ENCODE results near the gene REXO5.
"Not testable (repeated sequence)": the region's sequence is repeated elsewhere in the genome, so short reads cannot be mapped to it uniquely, and the experiment has no call there.

Gene REXO5

GRCh38 chr16:20803192-20803560 lies 3.2 kb upstream of the REXO5 start:
- DNase-seq (ENCODE audit: low spot score) = no peak

GRCh38 chr16:20803561-20804214 lies 2.6 kb upstream of the REXO5 start:
- DNase-seq (ENCODE audit: low spot score) = no peak

DNA sequence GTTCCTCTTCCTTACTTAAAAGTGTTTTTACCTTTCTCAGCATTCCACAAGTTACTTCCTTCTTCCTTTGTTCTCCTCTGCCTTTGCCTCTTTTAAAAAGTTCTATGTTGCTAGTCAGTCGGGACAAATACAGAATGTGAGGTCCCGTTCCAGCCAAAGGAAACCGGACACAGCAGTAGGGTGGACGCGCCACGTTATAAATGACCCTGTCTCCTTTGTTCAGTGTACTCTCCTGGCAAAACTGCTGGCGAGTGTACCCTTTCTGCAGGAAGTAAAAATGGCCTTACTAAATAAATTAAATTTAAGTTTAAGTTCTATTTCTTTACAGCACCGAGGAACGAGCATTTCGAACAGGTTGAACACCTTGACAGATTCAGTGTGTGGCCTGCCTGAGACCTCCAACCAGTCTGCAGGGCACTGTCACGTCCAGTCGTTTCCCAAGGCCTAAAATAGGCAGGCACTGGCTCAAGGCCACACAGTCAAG lies 601 bp upstream of the REXO5 start:
- not testable (repeated sequence) for DNase-seq (ENCODE audit: low spot score)

- no peak for DNase-seq (ENCODE audit: low spot score)
Observed at GRCh38 chr16:20807862-20808261, 1.5 kb downstream of the REXO5 start.

DNA sequence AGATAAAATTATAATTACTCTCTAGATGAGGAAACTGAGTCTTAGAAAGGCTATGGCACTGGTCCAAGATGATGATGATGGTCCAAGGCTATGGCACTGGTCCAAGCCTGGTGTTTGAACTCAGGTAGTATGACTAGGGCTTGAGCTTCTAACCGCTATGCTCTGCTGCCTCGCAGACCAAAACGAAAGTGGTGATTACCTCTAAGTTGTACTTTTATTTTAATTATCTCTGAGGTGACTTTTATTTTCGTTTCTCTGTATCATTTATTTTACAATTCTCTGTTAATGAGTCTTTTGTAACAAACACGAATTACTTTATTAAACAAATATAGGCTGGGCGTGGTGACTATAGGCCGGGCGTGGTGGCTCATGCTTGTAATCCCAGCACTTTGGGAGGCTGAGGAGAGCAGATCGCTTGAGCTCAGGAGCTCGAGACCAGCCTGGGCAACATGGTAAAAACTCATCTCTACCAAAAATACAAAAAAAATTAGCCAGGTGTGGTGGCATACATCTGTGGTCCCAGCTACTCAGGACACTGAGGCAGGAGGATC lies 5.6 kb downstream of the REXO5 start:
- no peak for DNase-seq (ENCODE audit: low spot score)

DNA sequence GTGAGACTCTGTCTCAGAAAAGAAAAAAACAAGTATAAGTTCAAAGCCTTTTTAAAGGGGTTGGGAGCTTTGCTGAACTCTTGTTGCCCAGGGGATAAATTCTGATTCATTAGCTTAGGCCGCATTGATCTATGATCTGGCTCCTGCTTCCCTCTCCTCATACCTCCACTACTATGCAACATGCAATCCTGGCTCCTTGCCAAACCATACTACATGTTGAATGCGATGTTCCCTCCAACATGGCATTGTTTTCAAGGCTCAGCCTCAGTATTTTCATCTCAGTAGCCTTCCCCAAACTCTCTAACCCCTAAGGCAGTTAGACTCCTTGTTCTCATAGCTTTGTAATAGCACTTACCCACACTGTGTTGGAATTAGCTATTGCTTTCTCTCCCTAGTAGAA lies 6.2 kb downstream of the REXO5 start:
- no peak for DNase-seq (ENCODE audit: low spot score)

DNA sequence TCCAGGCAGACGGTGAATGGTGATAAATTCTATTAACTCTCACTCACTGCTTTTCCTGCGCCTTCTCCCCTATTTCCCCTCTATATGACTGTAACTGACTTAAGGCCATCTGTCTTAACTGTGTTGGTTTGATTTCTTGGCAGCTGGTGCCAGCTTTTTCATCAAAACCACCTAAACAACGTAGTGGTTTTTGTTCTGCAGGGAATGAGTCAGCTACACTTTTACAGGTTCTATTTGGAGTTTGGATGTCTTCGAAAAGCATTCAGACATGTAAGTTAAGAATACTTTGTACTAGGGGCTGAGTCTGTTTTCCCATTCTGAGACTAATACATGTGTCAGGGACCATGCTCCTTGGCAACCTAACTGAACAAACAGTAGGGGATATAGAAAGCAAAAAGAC lies 8.5 kb downstream of the REXO5 start:
- DNase-seq (ENCODE audit: low spot score) = no peak

DNA sequence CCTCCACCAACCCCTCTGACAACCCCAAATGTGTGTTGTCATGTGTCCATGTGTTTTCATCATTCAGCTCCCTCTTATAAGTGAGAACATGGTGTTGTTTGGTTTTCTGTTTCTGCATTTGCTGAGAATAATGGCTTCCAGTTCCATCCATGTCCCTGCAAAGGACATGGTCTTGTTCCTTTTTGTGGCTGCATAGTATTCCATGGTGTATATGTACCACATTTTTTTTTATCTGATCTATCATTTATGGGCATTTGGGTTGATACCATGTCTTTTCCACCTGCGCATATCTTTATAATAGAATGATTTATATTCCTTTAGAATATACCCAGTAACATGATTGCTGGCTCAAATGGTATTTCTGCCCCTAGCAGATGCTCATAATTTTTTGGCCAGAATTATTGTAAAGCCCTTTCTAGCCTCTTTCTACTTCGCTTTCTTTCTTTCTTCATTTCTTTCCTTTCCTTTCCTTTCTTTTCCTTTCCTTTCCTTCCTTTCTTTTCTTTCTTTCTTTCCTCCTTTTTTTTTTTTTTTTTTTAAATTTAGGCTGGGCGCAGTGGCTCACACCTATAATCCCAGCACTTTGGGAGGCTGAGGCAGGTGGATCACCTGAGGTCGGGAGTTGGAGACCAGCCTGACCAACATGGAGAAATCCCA lies 12.7 kb downstream of the REXO5 start:
- no peak for DNase-seq (ENCODE audit: low spot score)

DNA sequence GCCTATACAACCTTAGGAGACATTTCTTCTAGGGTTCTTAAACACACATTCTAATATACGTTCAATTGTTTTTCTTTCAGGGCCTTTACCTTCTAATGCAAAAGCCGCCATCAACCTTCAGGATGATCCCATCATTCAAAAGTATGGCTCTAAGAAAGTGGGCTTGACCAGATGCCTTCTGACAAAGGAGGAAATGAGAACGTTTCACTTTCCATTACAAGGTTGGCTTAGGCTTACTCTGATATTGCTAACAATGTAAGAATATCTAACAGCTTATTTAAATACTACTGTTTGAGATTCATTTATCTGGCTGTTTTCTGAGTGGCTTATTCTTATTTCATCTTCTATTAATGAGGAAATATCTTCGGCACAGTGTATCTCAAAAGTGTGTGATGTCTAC lies 15.4 kb downstream of the REXO5 start:
- DNase-seq (ENCODE audit: low spot score) = no peak

DNA sequence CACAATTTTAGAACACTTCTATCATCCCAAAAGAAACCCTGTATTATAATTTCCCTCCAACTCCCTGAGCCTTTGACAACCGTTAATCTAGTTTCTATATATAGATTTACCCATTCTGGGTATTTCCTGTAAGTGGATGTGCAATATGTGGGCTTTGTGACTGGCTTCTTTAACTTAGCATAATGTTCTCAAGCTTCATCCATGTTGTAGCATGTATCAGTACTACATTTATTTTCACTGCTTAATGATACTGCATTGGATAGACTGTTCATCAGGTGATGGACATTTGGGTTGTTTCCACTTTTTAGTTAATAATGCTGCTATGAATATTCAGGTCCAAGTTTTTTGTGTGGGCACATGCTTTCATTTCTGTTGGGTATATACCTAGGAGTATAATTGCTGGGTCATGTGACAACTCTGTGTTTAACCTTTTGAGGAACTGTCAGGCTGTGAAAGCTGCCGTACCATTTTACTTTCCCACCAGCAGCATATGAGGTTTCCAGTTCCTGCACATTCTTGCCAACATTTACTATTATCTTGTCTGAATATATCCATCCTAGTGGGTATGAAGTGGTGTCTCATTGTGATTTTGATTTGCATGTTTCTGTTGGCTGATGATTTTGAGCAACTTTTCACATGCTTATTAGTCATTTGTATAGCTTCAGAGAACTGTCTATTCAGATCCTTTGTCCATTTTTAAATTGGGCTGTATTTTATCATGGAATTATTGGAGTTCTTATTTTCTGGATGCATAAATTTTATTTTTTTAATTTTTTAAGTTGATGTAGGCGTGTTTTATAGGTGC lies 16.4 kb downstream of the REXO5 start:
- DNase-seq (ENCODE audit: low spot score) = no peak

DNA sequence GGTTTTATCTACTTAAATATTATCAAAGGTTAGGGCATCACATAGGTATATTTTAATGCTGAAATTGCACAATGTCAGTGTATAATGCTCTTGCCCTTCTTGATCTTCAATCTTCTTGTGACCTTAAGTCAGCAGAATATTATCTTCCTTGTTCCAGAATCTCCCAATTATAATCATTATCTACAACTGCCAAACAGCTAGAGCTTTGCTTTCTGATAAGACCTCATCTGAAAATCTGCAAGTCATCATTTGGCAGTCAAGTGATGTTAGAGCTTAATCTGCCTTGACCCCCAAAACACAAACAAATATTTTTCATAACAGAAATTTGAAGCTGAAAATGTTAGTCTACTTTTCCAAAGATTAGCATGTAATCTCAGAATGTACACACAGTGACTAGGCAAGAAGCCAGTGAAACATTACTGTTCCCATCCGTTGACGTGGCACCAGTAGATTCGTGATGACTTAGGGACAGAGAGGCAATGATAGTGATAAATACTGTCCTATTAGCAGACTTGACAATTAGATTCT lies 19.8 kb downstream of the REXO5 start:
- DNase-seq (ENCODE audit: low spot score) = no peak

DNA sequence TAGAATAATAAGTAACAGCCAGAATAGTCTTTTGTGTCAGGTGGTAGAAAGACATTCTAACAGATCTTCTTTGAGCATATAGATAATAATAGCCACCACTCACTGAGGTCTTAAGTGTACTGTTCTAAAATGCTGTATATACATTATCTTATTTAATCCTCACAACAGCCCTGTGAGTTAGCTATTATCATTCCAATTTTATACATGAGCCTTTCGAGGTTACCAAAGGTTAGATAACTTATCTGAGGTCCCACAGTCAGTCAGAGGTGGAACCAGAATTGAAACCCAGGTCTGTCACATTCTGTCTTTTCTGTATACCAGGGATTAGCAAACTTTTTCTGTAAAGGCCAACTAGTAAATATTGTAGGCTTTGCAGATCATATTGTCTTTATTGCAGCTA lies 23.2 kb downstream of the REXO5 start:
- DNase-seq (ENCODE audit: low spot score) = no peak

DNA sequence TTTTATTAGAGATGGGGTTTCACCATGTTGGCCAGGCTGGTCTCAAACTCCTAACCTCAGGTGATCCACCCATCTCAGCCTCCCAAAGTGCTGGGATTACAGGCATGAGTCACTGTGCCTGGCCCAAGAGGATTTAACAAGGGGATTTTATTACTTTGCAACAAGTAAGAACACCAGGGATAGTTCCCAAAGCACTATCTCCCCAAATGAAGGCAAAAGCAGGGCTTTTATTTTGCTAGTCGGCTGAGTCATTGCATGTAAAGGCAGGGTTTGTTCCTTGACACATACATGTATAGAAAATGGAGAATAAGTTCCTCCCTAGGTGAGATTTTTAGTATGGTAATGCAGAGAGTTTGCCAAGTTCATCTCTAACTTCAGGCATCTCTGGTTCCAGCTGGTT lies 24.0 kb downstream of the REXO5 start:
- DNase-seq (ENCODE audit: low spot score) = no peak

- DNase-seq (ENCODE audit: low spot score) = no peak
Observed at GRCh38 chr16:20833086-20833485, 26.8 kb downstream of the REXO5 start.

GRCh38 chr16:20838240-20838639 lies 31.9 kb downstream of the REXO5 start:
- no peak for DNase-seq (ENCODE audit: low spot score)

DNA sequence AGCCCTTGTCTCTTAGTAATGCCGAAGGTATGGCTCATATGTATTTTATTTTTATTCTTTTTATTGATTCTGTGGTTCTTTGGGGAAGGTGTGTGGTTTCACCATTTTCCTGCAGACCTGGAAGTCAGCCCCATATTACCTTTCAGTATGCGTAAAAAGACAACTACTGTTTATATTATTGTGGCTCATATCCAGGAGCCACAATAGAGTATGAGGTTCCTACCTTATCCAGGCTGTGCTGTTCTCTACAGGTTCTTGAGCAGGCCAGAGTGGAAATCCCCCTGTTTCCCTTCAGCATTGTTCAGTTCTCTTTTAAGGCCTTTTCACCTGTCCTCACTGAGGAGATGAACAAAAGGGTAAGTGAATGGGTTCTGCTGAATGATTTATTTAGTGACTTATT lies 33.2 kb downstream of the REXO5 start:
- no peak for DNase-seq (ENCODE audit: low spot score)

DNA sequence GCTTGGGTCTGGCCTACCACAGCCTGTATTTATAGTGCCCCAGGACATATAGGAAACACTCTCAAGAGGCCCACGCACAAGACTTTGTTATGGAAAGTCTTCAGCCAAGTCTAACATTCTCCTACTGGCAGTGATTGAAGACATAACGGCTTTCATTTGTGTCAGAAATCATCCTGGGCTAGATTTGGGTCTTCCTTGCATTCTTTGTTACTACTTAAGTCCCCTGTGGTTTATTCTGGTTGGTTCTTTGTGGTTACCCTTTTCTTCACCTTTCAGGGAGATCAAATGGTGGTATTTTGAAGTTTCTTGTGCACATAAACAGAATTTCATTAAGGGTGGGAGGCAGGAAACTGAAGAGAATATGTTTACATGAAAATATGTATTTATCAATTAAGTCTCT lies 37.7 kb downstream of the REXO5 start:
- DNase-seq (ENCODE audit: low spot score) = no peak

DNA sequence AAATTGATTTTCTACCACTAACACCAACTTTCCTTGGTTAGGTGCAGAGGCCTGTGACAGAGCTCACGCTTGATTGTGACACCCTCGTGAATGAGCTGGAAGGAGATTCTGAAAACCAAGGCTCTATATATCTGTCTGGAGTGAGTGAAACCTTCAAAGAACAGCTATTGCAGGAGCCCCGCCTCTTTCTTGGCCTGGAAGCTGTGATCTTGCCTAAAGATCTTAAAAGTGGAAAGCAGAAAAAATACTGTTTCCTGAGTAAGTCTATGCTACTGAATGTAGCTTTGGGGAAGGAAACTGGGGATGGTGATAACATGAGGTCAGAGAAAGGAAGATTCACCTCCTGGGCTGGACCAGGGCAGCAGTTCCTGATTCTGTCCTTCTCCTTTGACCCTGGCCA lies 38.3 kb downstream of the REXO5 start:
- DNase-seq (ENCODE audit: low spot score) = no peak

DNA sequence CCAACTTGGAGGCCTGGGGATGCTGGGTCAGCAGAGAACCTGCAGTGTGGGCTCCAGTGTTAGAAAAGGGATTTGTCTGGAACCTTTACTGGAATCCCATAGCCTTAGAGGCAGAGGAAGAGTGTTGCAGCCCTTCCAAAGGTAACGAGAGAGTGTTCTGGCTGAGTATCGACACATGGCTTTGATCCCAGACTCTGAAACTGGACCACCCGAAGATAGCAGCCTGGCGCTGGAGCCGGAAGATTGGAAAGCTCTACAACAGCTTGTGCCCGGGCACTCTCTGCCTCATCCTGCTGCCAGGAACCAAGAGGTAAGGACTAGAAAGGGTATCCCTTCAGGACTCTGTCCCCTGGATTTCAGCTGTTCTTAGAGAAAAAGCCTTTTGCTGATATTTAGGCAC lies 39.7 kb downstream of the REXO5 start:
- no peak for DNase-seq (ENCODE audit: low spot score)

GRCh38 chr16:20846551-20846950 lies 40.2 kb downstream of the REXO5 start:
- no peak for DNase-seq (ENCODE audit: low spot score)

- no peak for DNase-seq (ENCODE audit: low spot score)
Observed at GRCh38 chr16:20847550-20847949, 41.2 kb downstream of the REXO5 start.

- peak; percentile 76 for DNase-seq (ENCODE audit: low spot score)
Observed at GRCh38 chr16:20849589-20850390, 43.5 kb downstream of the REXO5 start.

Data from left forelimb (tissue), 1 donor.